NCI-H1436 (cell line): ENCODE measurements around the gene FBXO31.

Source experiments
- DNase-seq: peaks from one replicate; lab custom pipeline; 2025; lab: John Stamatoyannopoulos, UW

Gene FBXO31

GRCh38 chr16:87327798-87328495 is 55.6 kb downstream of the FBXO31 start:
- DNase-seq = no peak

GRCh38 chr16:87326151-87326571 is 57.4 kb downstream of the FBXO31 start:
- no peak for DNase-seq

GRCh38 chr16:87325423-87325858 is 58.1 kb downstream of the FBXO31 start:
- no peak for DNase-seq

GRCh38 chr16:87324411-87325275 is 58.9 kb downstream of the FBXO31 start:
- DNase-seq = peak; percentile 41

- no peak for DNase-seq
These were observed 59.7 kb downstream of the FBXO31 start for GRCh38 chr16:87323727-87324410.

- no peak for DNase-seq
These were observed 60.5 kb downstream of the FBXO31 start for GRCh38 chr16:87322833-87323726.

GRCh38 chr16:87322360-87322759 is 61.2 kb downstream of the FBXO31 start:
- no peak for DNase-seq

- no peak for DNase-seq
These were observed 62.1 kb downstream of the FBXO31 start for GRCh38 chr16:87321336-87322107.

GRCh38 chr16:87320510-87321227 is 62.9 kb downstream of the FBXO31 start:
- DNase-seq = no peak

- no peak for DNase-seq
These were observed 63.5 kb downstream of the FBXO31 start for GRCh38 chr16:87319997-87320491.

GRCh38 chr16:87319011-87319410 is 64.6 kb downstream of the FBXO31 start:
- no peak for DNase-seq

- no peak for DNase-seq
These were observed 65.6 kb downstream of the FBXO31 start for GRCh38 chr16:87317750-87318644.

GRCh38 chr16:87316923-87317749 is 66.4 kb downstream of the FBXO31 start, which contains the start of gene C16orf95:
TSS of gene C16orf95 (minus strand) at chr16:87317392. CDS start at chr16:87317242, 150 bp downstream.
- peak; percentile 90 for DNase-seq

- no peak for DNase-seq
These were observed 67.1 kb downstream of the FBXO31 start for GRCh38 chr16:87316450-87316922.

GRCh38 chr16:87314990-87315420 is 68.6 kb downstream of the FBXO31 start:
- no peak for DNase-seq

- no peak for DNase-seq
These were observed 71.6 kb downstream of the FBXO31 start for GRCh38 chr16:87312008-87312407.

- no peak for DNase-seq
These were observed 72.2 kb downstream of the FBXO31 start for GRCh38 chr16:87311387-87311786.

GRCh38 chr16:87310610-87311009 is 73.0 kb downstream of the FBXO31 start:
- DNase-seq = no peak
